ENCODE measurements around the gene ZNF625.
"Not testable (repeated sequence)": the region's sequence is repeated elsewhere in the genome, so short reads cannot be mapped to it uniquely, and the experiment has no call there.

- not testable (repeated sequence) for TF ChIP-seq YY1 (IDR thresholded peaks at IDR 0.05; ENCODE audit: insufficient read depth, insufficient read length); SUZ12 (IDR thresholded peaks at IDR 0.05; ENCODE audit: extremely low read depth, insufficient read depth, insufficient read length)
Observed at GRCh38 chr19:12103909-12104308, 52.6 kb downstream of the ZNF625 start.

Measured in NT2/D1 (cell line).